NCI-H2081 treated with DMSO at 0.1 percent for 48 hours (cell line): Measurements from ENCODE around the gene VAPA.

Experiments
- DNase-seq: peaks from one replicate; lab custom pipeline; 2025; lab: John Stamatoyannopoulos, UW

VAPA gene

GRCh38 chr18:9975658-9976057 is 61.8 kb downstream of the VAPA start:
- no peak for DNase-seq

GRCh38 chr18:9982711-9983110 is 68.9 kb downstream of the VAPA start:
- DNase-seq: no peak

GRCh38 chr18:9984080-9984479 is 70.3 kb downstream of the VAPA start:
- no peak for DNase-seq

- DNase-seq: no peak
These were observed 71.8 kb downstream of the VAPA start for GRCh38 chr18:9985641-9986040.

GRCh38 chr18:9986156-9986930 is 72.5 kb downstream of the VAPA start:
- DNase-seq: no peak

- DNase-seq: no peak
These were observed 73.5 kb downstream of the VAPA start for GRCh38 chr18:9987345-9987744.

GRCh38 chr18:9987931-9988330 is 74.1 kb downstream of the VAPA start:
- DNase-seq: peak; percentile 38

- DNase-seq: no peak
These were observed 74.8 kb downstream of the VAPA start for GRCh38 chr18:9988665-9989064.

GRCh38 chr18:9989481-9989880 is 75.7 kb downstream of the VAPA start:
- no peak for DNase-seq

- DNase-seq: no peak
These were observed 77.5 kb downstream of the VAPA start for GRCh38 chr18:9991011-9992000.

- no peak for DNase-seq
These were observed 78.6 kb downstream of the VAPA start for GRCh38 chr18:9992300-9992972.

- no peak for DNase-seq
These were observed 79.2 kb downstream of the VAPA start for GRCh38 chr18:9992973-9993520.

- DNase-seq: no peak
These were observed 79.8 kb downstream of the VAPA start for GRCh38 chr18:9993521-9994025.

- no peak for DNase-seq
These were observed 80.3 kb downstream of the VAPA start for GRCh38 chr18:9994026-9994570.

- no peak for DNase-seq
These were observed 81.0 kb downstream of the VAPA start for GRCh38 chr18:9994701-9995235.

GRCh38 chr18:9995631-9996030 is 81.8 kb downstream of the VAPA start:
- no peak for DNase-seq

GRCh38 chr18:9996094-9996493 is 82.3 kb downstream of the VAPA start:
- no peak for DNase-seq

- no peak for DNase-seq
These were observed 83.9 kb downstream of the VAPA start for GRCh38 chr18:9997711-9998110.

GRCh38 chr18:9998330-9998729 is 84.5 kb downstream of the VAPA start:
- DNase-seq: no peak

- DNase-seq: no peak
These were observed 88.5 kb downstream of the VAPA start for GRCh38 chr18:10002280-10002679.

- no peak for DNase-seq
These were observed 89.5 kb downstream of the VAPA start for GRCh38 chr18:10003281-10003680.
